Liver (tissue), 9 donors: Measurements from ENCODE around the gene FAM131C. TPM values are rescaled to one million over a fixed set of nuclear protein-coding genes. Genes with fewer than 3 reads are reported as not detected.

Source experiments
- DNase-seq: peaks from one replicate; pipeline ENCODE4 v3.0.0-alpha.2; 2017; ENCODE audit warnings: low spot score
- H3K27ac ChIP-seq, 2 donors: one replicate each; pipeline ENCODE4 v1.7.0; 2013; ENCODE audit warnings: inconsistent platforms in 2 of 2, low read length in 2 of 2, control low read depth in 1 of 2, low read depth in 1 of 2, mild to moderate bottlenecking in 1 of 2
- H3K27me3 ChIP-seq, 4 donors: one replicate each; pipeline versions ENCODE4 v1.6.1 to v1.7.0; 2013; ENCODE audit warnings: low read length in 3 of 4, inconsistent platforms in 1 of 4, mild to moderate bottlenecking in 1 of 4, moderate library complexity in 1 of 4; ENCODE audit not compliant: control insufficient read depth in 4 of 4, insufficient read depth in 4 of 4
- H3K36me3 ChIP-seq, 4 donors: one replicate each; pipeline versions ENCODE4 v1.6.1 to v1.7.0; 2013; ENCODE audit warnings: low read length in 3 of 4, mild to moderate bottlenecking in 3 of 4, low read depth in 1 of 4, moderate library complexity in 1 of 4; ENCODE audit not compliant: control insufficient read depth in 4 of 4, insufficient read depth in 3 of 4
- H3K4me1 ChIP-seq, 4 donors: one replicate each; pipeline versions ENCODE4 v1.6.1 to v1.7.0; 2013; ENCODE audit warnings: low read length in 3 of 4, mild to moderate bottlenecking in 3 of 4, moderate library complexity in 1 of 4; ENCODE audit not compliant: control insufficient read depth in 4 of 4, insufficient read depth in 4 of 4
- H3K4me3 ChIP-seq, 3 donors: one replicate each; pipeline versions ENCODE4 v1.6.1 to v1.7.0; 2013; ENCODE audit warnings: low read length in 3 of 3, control low read depth in 1 of 3, low read depth in 1 of 3, mild to moderate bottlenecking in 1 of 3
- H3K9ac ChIP-seq, 2 donors: one replicate each; pipeline ENCODE4 v1.7.0; 2013; ENCODE audit warnings: low read length in 2 of 2, mild to moderate bottlenecking in 2 of 2, moderate library complexity in 2 of 2, control low read depth in 1 of 2, low read depth in 1 of 2
- H3K9me3 ChIP-seq, 4 donors: one replicate each; pipeline versions ENCODE4 v1.6.1 to v1.7.0; 2013; ENCODE audit warnings: low read length in 3 of 4; ENCODE audit not compliant: control insufficient read depth in 4 of 4
- EGR1 ChIP-seq, 2 donors: IDR thresholded peaks; 2 replicates each; pipeline ENCODE4 v1.6.1; 2016 to 2018; ENCODE audit warnings: antibody characterized with exemption in 2 of 2, low read depth in 2 of 2
- FOXA1 ChIP-seq: IDR thresholded peaks from 2 replicates; pipeline ENCODE4 v1.6.1; 2016; ENCODE audit warnings: antibody characterized with exemption
- GABPA ChIP-seq, 2 donors: IDR thresholded peaks in 1 of 2; conservative IDR thresholded peaks in 1 of 2; 2 replicates each; pipeline ENCODE4 v1.6.1; 2016; ENCODE audit warnings: antibody characterized with exemption in 2 of 2, mild to moderate bottlenecking in 1 of 2, moderate library complexity in 1 of 2
- HNF4A ChIP-seq, 2 donors: conservative IDR thresholded peaks; 2 replicates each; pipeline ENCODE4 v1.6.1; 2016; ENCODE audit warnings: antibody characterized with exemption in 2 of 2, mild to moderate bottlenecking in 2 of 2
- JUND ChIP-seq, 2 donors: IDR thresholded peaks; 2 replicates each; pipeline ENCODE4 v1.6.1; 2016; ENCODE audit warnings: antibody characterized with exemption in 2 of 2
- RAD21 ChIP-seq, 2 donors: IDR thresholded peaks; 2 replicates each; pipeline ENCODE4 v1.6.1; 2016; ENCODE audit warnings: antibody characterized with exemption in 2 of 2, mild to moderate bottlenecking in 2 of 2
- RXRA ChIP-seq, 2 donors: IDR thresholded peaks; 2 replicates each; pipeline ENCODE4 v1.6.1; 2017 to 2018; ENCODE audit warnings: antibody characterized with exemption in 2 of 2, mild to moderate bottlenecking in 1 of 2
- SP1 ChIP-seq: IDR thresholded peaks from 2 replicates; pipeline ENCODE4 v1.6.1; 2018; ENCODE audit warnings: antibody characterized with exemption, mild to moderate bottlenecking
- YY1 ChIP-seq: IDR thresholded peaks from 2 replicates; pipeline ENCODE4 v1.6.1; 2016; ENCODE audit warnings: antibody characterized with exemption, mild to moderate bottlenecking
- WGBS: extraction: QIAGEN DNeasy Blood & Tissue Kit; methylation state at CpG from one replicate; pipeline ENCODE4 v1.1.7; 2013; 5-methylcytosine and 5-hydroxymethylcytosine counted together
- polyA plus RNA-seq, 2 donors: library from polyadenylated mRNA; stranded (reverse) in 1 of 2; unstranded in 1 of 2; fragments of 200-250 nt in 1 of 2; fragments of >200 nt in 1 of 2; fragmentation: Nextera tagmentation in 1 of 2; extraction: Ambion mirVana in 1 of 2; gene quantifications; one replicate each; pipeline versions ENCODE4 v1.2.1 to v1.2.3, GENCODE V29; 2013 to 2015
- total RNA-seq, 2 donors: library from RNA; depleted of rRNA; stranded (reverse); fragments of >200 nt; gene quantifications; one replicate each; pipeline ENCODE4 v1.2.3, GENCODE V29; 2014
- TF ChIP-seq, protein P1 (sequence below): IDR thresholded peaks from 2 replicates; pipeline ENCODE4 v1.6.1; 2016; ENCODE audit warnings: antibody characterized with exemption
- TF ChIP-seq, protein P2 (sequence below): IDR thresholded peaks from 2 replicates; pipeline ENCODE4 v1.6.1; 2016; ENCODE audit warnings: antibody characterized with exemption
- TF ChIP-seq, protein P3 (sequence below): IDR thresholded peaks from 2 replicates; pipeline ENCODE4 v1.6.1; 2016; ENCODE audit warnings: antibody characterized with exemption
- TF ChIP-seq, protein P4 (sequence below): IDR thresholded peaks from 2 replicates; pipeline ENCODE4 v1.6.1; 2016; ENCODE audit warnings: antibody characterized with exemption, mild to moderate bottlenecking
- TF ChIP-seq, protein P5 (sequence below): fragments of 150-350 bp; IDR thresholded peaks from 2 replicates; pipeline ENCODE4 v1.5.1; 2017; ENCODE audit warnings: improper control_type of control experiment, low read depth, low read length; ENCODE audit not compliant: missing input control
- donor health status: healthy.
- donor health status: healthy.
- donor health status: healthy.
- donor health status: healthy.
- donor health status: healthy.

Gene FAM131C
- total and polyA plus RNA-seq, 4 donors: 0.05 to 0.92 TPM; not detected in 2

DNA sequence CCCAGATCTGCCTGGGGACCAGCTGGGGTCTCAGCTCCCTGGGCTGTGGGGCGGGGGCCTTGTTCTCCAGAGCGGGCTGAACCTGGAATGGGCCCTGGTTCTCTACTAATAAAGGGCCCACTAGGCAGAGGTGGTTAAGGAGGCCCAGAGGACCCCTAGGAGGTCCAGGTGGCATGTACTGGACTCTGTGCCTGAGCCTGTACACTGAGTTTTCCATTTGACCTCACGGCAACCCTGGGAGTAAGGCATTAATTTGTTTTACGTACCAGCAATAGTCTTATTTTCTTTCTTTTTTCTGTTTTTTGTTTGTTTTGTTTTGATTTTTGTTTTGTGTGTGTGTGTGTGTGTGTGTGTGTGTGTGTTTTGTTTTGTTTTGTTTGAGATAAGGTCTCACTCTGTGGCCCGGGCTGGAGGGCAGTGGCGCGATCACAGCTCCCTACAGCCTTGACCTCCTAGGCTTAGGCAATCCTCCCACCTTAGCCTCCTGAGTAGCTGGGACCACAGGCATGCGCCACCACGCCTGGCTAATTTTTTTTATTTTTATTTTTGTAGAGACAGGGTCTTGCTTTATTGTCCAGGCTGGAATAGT lies 19.6 kb upstream of the FAM131C start (continued):
- TF ChIP-seq, protein P1, sequence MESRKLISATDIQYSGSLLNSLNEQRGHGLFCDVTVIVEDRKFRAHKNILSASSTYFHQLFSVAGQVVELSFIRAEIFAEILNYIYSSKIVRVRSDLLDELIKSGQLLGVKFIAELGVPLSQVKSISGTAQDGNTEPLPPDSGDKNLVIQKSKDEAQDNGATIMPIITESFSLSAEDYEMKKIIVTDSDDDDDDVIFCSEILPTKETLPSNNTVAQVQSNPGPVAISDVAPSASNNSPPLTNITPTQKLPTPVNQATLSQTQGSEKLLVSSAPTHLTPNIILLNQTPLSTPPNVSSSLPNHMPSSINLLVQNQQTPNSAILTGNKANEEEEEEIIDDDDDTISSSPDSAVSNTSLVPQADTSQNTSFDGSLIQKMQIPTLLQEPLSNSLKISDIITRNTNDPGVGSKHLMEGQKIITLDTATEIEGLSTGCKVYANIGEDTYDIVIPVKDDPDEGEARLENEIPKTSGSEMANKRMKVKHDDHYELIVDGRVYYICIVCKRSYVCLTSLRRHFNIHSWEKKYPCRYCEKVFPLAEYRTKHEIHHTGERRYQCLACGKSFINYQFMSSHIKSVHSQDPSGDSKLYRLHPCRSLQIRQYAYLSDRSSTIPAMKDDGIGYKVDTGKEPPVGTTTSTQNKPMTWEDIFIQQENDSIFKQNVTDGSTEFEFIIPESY: no peak
- TF ChIP-seq SP1 (no peak), EGR1 (IDR thresholded peaks at IDR 0.05; ENCODE audit: low read depth in 2 of 2) (no peak), GABPA (IDR thresholded peaks at IDR 0.05 in 1 of 2, conservative IDR thresholded peaks at IDR 0.05 in 1 of 2) (no peak), YY1 (no peak)

DNA sequence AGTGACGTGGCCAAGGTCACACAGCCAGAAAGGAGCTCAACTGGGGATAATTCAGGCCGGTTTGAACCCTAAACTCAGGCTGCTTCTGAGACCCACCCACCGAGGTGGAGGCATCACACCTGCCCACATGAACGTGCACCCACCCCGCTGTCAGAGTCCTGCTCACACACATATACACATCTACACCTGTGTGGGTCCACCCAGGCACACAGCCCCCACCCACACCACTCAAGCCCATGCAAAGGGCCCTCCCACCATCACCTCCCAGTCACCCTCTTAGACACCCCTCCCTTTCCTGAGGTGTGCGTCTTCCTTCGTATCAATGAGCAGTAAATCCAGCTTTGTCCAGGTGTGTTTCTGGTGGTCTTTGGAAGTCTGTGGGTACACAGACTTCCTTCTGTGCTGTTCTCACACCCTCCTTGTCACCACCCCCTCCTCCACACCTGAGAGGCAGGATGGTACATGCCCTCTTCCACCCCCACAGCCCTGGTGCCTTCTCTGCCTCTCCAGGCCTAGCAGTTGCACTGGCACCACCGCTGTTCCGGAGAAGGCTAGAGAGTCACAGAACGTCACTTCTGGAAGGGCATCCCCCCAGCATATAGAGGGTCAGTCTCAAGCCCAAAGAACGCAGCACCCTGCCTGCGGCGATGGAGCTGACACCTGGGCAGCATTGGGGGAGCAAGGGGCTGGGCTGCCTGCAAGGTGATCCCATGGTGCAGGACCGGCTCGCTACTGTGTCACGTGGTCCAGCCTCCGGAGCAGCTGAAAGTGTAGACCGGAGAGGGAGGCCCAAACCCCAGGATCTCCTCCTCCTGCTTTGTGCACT lies 18.9 kb upstream of the FAM131C start:
- H3K4me1 ChIP-seq: peaks cover 0 to 7% (median 3%) of the 10 kb centered on the region in 4 donors
- TF ChIP-seq SP1 (no peak), JUND (IDR thresholded peaks at IDR 0.05) (no peak), FOXA1 (no peak), HNF4A (conservative IDR thresholded peaks at IDR 0.05) (no peak), EGR1 (IDR thresholded peaks at IDR 0.05; ENCODE audit: low read depth in 2 of 2) (no peak), RAD21 (IDR thresholded peaks at IDR 0.05) (no peak)
- TF ChIP-seq, protein P2, sequence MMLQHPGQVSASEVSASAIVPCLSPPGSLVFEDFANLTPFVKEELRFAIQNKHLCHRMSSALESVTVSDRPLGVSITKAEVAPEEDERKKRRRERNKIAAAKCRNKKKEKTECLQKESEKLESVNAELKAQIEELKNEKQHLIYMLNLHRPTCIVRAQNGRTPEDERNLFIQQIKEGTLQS: no peak
- TF ChIP-seq, protein P1: no peak
- no peak overlapping the region for H3K9ac ChIP-seq
- no peak overlapping the region for H3K27ac ChIP-seq
- no peaks in the 10 kb centered on the region for H3K27me3 ChIP-seq
- no peaks in the 10 kb centered on the region for H3K9me3 ChIP-seq
- DNase-seq: no peak
- H3K36me3 ChIP-seq: no peaks in the 10 kb centered on the region
- WGBS: 94% methylated on average over 18 of the region's 18 CpGs
- no peak overlapping the region for H3K4me3 ChIP-seq

DNA sequence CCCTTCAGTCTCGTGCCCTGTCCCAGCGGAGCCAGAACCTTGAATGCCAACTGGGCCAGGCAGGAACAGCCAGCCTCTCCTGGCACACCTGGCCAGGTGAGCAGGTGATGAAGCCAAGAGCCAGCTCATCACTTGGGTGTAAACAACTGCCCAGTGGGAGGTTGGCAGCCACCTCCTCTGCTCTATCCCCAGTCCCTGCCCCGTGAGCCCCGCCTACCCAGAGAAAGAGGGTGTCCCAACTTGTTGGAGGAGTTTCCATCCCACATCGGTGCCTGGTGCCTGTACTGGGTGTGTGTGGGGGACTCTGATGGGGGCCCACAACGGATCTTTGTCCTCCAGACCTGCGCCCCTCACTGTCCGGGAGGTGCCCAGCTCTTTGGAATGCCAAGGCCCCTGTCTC lies 17.8 kb upstream of the FAM131C start:
- no peak for DNase-seq
- no peak overlapping the region for H3K9ac ChIP-seq
- no peak overlapping the region for H3K4me3 ChIP-seq
- peaks cover 0 to 7% (median 3%) of the 10 kb centered on the region in 4 donors for H3K4me1 ChIP-seq
- 80% methylated on average over 8 of the region's 8 CpGs for WGBS
- H3K9me3 ChIP-seq: no peaks in the 10 kb centered on the region
- H3K36me3 ChIP-seq: no peaks in the 10 kb centered on the region
- no peaks in the 10 kb centered on the region for H3K27me3 ChIP-seq
- no peak overlapping the region for H3K27ac ChIP-seq
- TF ChIP-seq, protein P3, sequence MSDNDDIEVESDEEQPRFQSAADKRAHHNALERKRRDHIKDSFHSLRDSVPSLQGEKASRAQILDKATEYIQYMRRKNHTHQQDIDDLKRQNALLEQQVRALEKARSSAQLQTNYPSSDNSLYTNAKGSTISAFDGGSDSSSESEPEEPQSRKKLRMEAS: no peak
- TF ChIP-seq YY1 (no peak), RXRA (IDR thresholded peaks at IDR 0.05) (no peak), RAD21 (IDR thresholded peaks at IDR 0.05) (no peak), FOXA1 (no peak)
- TF ChIP-seq, protein P2: no peak
- TF ChIP-seq, protein P1: no peak
- TF ChIP-seq, protein P4, sequence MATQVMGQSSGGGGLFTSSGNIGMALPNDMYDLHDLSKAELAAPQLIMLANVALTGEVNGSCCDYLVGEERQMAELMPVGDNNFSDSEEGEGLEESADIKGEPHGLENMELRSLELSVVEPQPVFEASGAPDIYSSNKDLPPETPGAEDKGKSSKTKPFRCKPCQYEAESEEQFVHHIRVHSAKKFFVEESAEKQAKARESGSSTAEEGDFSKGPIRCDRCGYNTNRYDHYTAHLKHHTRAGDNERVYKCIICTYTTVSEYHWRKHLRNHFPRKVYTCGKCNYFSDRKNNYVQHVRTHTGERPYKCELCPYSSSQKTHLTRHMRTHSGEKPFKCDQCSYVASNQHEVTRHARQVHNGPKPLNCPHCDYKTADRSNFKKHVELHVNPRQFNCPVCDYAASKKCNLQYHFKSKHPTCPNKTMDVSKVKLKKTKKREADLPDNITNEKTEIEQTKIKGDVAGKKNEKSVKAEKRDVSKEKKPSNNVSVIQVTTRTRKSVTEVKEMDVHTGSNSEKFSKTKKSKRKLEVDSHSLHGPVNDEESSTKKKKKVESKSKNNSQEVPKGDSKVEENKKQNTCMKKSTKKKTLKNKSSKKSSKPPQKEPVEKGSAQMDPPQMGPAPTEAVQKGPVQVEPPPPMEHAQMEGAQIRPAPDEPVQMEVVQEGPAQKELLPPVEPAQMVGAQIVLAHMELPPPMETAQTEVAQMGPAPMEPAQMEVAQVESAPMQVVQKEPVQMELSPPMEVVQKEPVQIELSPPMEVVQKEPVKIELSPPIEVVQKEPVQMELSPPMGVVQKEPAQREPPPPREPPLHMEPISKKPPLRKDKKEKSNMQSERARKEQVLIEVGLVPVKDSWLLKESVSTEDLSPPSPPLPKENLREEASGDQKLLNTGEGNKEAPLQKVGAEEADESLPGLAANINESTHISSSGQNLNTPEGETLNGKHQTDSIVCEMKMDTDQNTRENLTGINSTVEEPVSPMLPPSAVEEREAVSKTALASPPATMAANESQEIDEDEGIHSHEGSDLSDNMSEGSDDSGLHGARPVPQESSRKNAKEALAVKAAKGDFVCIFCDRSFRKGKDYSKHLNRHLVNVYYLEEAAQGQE: no peak
- TF ChIP-seq, protein P5, sequence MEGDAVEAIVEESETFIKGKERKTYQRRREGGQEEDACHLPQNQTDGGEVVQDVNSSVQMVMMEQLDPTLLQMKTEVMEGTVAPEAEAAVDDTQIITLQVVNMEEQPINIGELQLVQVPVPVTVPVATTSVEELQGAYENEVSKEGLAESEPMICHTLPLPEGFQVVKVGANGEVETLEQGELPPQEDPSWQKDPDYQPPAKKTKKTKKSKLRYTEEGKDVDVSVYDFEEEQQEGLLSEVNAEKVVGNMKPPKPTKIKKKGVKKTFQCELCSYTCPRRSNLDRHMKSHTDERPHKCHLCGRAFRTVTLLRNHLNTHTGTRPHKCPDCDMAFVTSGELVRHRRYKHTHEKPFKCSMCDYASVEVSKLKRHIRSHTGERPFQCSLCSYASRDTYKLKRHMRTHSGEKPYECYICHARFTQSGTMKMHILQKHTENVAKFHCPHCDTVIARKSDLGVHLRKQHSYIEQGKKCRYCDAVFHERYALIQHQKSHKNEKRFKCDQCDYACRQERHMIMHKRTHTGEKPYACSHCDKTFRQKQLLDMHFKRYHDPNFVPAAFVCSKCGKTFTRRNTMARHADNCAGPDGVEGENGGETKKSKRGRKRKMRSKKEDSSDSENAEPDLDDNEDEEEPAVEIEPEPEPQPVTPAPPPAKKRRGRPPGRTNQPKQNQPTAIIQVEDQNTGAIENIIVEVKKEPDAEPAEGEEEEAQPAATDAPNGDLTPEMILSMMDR: no peak
